Testis (tissue), 3 donors: Measurements from ENCODE around the gene IER5. TPM values are rescaled to one million over a fixed set of nuclear protein-coding genes. Genes with fewer than 3 reads are reported as not detected.

ENCODE experiments used
- DNase-seq: peaks from one replicate; pipeline ENCODE4 v3.0.0-alpha.2; 2019
- H3K27ac ChIP-seq, 2 donors: fragments of 200-600 bp; sonication (generic); one replicate each; pipeline ENCODE4 v1.5.1; 2019
- H3K27me3 ChIP-seq: fragments of 200-600 bp; sonication (generic); one replicate; pipeline ENCODE4 v1.5.1; 2019
- H3K36me3 ChIP-seq: fragments of 200-600 bp; sonication (generic); one replicate; pipeline ENCODE4 v1.5.1; 2017; ENCODE audit warnings: low read depth; ENCODE audit errors: missing control alignments
- H3K4me1 ChIP-seq: fragments of 200-600 bp; sonication (generic); one replicate; pipeline ENCODE4 v1.5.1; 2019
- H3K4me3 ChIP-seq, 2 donors: fragments of 200-600 bp; sonication (generic); one replicate each; pipeline ENCODE4 v1.5.1; 2017 to 2019
- H3K9me3 ChIP-seq: fragments of 200-600 bp; sonication (generic); one replicate; pipeline ENCODE4 v1.5.1; 2017
- POLR2A ChIP-seq: fragments of 450-650 bp; IDR thresholded peaks from one replicate; pipeline ENCODE4 v1.6.1; 2017; ENCODE audit warnings: antibody characterized with exemption, mild to moderate bottlenecking, moderate library complexity
- WGBS, 2 donors: methylation state at CpG; one replicate each; pipeline ENCODE4 v1.1.5; 2018; 5-methylcytosine and 5-hydroxymethylcytosine counted together
- intact Hi-C: fragments of 100-400 bp; cut with DNase I; formaldehyde crosslinking; loops from one replicate; pipeline ENCODE4 v1.15.1; 2023; ENCODE audit warnings: low total_unique reads
- polyA plus RNA-seq: library from polyadenylated mRNA; stranded (reverse); fragments of 350-450 nt; fragmentation: Illumina TruSeq; extraction: RNeasy Lipid Tissue Mini Kit (QIAGEN cat#74804); gene quantifications from one replicate; pipeline ENCODE4 v1.2.3, GENCODE V29; 2014; ENCODE audit warnings: low read depth, low replicate concordance; ENCODE audit not compliant: insufficient read depth
- total RNA-seq, 2 donors: library from RNA; depleted of rRNA; stranded (reverse); fragments of >200 nt; gene quantifications; one replicate each; pipeline ENCODE4 v1.2.3, GENCODE V29; 2016
- TF ChIP-seq, protein P1 (sequence below), 3 experiments: fragments of 450-650 bp in 2 of 3; fragments of 200-600 bp in 1 of 3; sonication (generic) in 1 of 3; IDR thresholded peaks; one replicate each; pipeline ENCODE4 v1.5.1; 2016 to 2019; ENCODE audit warnings: antibody characterized with exemption in 3 of 3, mild to moderate bottlenecking in 2 of 3, moderate library complexity in 1 of 3

The IER5 gene
- total and polyA plus RNA-seq, 3 donors from 2014 or later, result 7.1 to 13.3 (median 10.3) TPM

DNA sequence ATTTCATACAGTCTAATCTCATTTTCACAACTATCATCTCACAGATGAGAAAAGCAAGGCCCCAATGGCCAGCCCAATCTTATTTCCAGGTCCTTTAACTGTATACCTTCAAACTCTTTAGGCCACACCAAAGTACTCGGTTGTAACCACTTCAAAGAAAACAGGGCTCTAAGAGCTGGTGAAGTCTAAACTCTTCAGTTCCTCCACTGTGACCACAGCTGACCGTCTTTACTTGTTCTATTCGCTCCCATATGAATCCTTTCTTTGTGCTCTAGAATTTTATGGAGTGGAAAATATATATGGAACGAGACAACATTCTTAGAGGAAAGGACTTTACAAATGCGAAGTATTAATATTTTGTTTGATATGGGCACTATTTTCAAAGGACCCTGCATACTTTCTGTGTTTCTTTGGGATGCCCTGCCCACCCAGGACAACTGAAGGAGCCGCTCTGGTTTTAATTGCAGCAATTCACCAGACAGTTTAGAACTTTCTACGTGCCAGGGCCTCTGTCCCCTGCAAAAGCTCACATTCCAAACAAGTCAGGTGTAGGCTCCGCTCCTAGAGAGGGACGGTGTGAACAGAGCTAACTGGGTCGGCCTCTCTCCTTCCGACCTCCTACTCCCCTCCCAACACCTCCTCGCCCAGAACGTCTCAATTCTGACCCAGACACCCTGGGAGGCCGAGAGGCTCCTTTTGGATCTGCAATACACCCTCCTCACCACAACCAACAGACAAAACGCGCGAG is 15.7 kb downstream of the IER5 start:
- H3K9me3 ChIP-seq, result no peaks in the 10 kb centered on the region
- TF ChIP-seq POLR2A, result no peak
- TF ChIP-seq, protein P1, sequence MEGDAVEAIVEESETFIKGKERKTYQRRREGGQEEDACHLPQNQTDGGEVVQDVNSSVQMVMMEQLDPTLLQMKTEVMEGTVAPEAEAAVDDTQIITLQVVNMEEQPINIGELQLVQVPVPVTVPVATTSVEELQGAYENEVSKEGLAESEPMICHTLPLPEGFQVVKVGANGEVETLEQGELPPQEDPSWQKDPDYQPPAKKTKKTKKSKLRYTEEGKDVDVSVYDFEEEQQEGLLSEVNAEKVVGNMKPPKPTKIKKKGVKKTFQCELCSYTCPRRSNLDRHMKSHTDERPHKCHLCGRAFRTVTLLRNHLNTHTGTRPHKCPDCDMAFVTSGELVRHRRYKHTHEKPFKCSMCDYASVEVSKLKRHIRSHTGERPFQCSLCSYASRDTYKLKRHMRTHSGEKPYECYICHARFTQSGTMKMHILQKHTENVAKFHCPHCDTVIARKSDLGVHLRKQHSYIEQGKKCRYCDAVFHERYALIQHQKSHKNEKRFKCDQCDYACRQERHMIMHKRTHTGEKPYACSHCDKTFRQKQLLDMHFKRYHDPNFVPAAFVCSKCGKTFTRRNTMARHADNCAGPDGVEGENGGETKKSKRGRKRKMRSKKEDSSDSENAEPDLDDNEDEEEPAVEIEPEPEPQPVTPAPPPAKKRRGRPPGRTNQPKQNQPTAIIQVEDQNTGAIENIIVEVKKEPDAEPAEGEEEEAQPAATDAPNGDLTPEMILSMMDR (IDR thresholded peaks at IDR 0.05), result peak in 1 of 3 experiments; percentile 7
- no peaks in the 10 kb centered on the region for H3K36me3 ChIP-seq
- 17 to 27% methylated on average over 12 to 17 of the region's 17 CpGs for WGBS, 2 donors
- H3K4me1 ChIP-seq, result peaks cover 62% of the 10 kb centered on the region
- peak overlapping the region; percentile 69 to 82 for H3K4me3 ChIP-seq
- H3K27ac ChIP-seq, result peak overlapping the region; percentile 61 to 96
- H3K27me3 ChIP-seq, result no peaks in the 10 kb centered on the region
- intact Hi-C loops, result no loop called here
- no peak for DNase-seq

DNA sequence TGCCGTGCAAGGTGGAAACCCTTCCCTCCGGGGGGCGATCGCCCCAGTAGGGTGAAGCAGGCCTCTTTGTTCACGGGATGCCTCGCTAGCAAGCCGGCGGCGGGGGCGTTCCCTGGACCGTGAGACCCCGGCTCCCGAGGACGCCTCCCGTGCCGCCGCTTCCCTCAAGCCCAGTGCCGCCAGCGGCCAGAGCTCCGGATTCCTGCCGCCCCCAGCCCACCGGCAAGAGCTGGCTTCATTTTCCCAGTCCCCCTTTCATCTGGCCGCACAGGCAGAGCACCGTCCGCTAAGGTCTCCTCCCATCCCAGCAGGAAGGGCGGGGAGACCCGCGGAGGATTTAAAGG is 16.3 kb downstream of the IER5 start:
- Histone ChIP-seq H3K9me3 (no peaks in the 10 kb centered on the region), H3K4me3 (peak overlapping the region; percentile 69 to 82), H3K27me3 (no peaks in the 10 kb centered on the region), H3K4me1 (peaks cover 57% of the 10 kb centered on the region), H3K36me3 (no peaks in the 10 kb centered on the region), H3K27ac (peak overlapping the region; percentile 61 to 96)
- 0% methylated on average over 14 to 28 of the region's 28 CpGs for WGBS, 2 donors
- DNase-seq, result peak; percentile 41
- TF ChIP-seq, protein P1 (IDR thresholded peaks at IDR 0.05), result peak in 1 of 3 experiments; percentile 11
- no peak for TF ChIP-seq POLR2A
- intact Hi-C loops, result no loop called here

DNA sequence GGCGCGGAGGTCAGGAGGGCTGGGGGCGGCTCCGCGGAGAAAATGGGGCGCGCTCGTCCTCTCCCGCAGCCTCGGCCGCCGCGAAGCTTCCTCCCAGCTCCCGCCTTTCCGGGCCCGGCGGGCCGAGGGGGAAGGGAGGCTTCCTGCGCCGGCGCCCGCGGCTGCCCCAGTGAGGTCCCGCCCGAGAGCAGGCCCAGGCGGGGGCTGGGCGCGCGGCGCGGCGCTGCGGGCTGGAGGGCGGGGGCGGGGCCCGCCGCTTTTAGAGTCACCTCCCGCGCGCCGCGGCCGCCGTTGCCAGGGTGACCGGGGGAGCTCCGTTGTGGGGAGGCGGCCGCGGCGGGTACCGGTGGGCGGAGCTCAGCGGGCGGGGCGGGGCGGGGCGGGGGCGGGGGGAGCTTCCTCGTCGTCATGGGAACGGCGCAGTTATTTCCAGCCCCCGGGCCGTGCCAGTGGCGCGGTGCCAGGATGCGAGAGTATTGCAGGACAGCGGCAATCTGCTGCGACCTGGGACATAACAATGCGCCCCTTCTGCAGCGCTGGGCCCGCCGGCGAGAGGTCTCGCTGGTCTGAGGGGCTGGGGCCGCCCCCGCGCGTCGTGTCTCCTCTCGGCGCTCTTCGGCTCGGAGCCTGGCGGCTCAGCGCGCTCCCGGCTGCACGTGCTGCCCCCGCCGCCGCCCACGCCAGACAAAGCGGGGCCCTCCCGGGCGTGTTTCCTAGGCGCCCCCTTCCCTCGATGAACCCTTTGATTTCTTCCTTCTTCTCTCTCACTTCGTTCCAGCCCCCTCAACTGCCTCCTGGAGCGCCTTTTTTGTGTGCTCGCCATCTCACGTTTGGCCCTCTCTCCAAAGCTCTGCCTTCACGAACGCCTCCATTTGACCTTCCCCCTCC is 16.9 kb downstream of the IER5 start:
- Histone ChIP-seq H3K4me1 (peaks cover 51% of the 10 kb centered on the region), H3K9me3 (no peaks in the 10 kb centered on the region), H3K27ac (peak overlapping the region; percentile 78 to 96), H3K36me3 (no peaks in the 10 kb centered on the region), H3K27me3 (no peaks in the 10 kb centered on the region), H3K4me3 (peak overlapping the region; percentile 69 to 82)
- 1 to 3% methylated on average over 34 to 65 of the region's 104 CpGs for WGBS, 2 donors
- peak; percentile 95 for DNase-seq
- intact Hi-C loops, result no loop called here
- TF ChIP-seq, protein P1 (IDR thresholded peaks at IDR 0.05), result peak in 1 of 3 experiments; percentile 14
- peak; percentile 28 for TF ChIP-seq POLR2A

DNA sequence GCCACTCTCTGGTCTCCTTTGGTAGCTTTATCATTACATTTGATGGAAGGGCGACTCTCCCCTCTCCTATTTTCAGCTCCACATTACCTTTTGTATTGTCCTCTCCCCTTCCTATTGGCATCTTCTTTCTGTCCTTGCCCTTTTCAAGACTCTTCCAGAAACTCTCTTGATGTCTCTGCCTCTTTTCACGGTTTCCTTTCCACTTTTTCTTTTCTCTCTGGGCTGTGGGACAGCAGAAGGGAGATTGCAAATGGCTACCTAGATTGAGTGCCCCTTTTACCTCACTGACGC is 17.5 kb downstream of the IER5 start:
- 35 to 48% methylated on average over 3 of the region's 3 CpGs for WGBS, 2 donors
- Histone ChIP-seq H3K4me3 (peak overlapping the region; percentile 69 to 82), H3K36me3 (no peaks in the 10 kb centered on the region), H3K27me3 (no peaks in the 10 kb centered on the region), H3K9me3 (no peaks in the 10 kb centered on the region), H3K27ac (peak overlapping the region; percentile 78 to 96), H3K4me1 (peaks cover 46% of the 10 kb centered on the region)
- no peak for TF ChIP-seq POLR2A
- TF ChIP-seq, protein P1 (IDR thresholded peaks at IDR 0.05), result no peak
- DNase-seq, result no peak
- intact Hi-C loops, result no loop called here
